Dermis microvascular lymphatic vessel endothelial cell (primary cell): ENCODE results near the gene LSM7. TPM values are rescaled to one million over a fixed set of nuclear protein-coding genes. Genes with fewer than 3 reads are reported as not detected.

Source experiments
- DNase-seq, 2 donors: peaks; one replicate each; pipeline versions ENCODE4 v3.0.0 to v3.0.0-alpha.2; 2010; ENCODE audit warnings: low read depth in 2 of 2
- total RNA-seq: library from RNA; depleted of rRNA; stranded (reverse); fragments of >200 nt; gene quantifications from 2 replicates; pipeline ENCODE4 v1.2.1, GENCODE V29; 2014

LSM7 gene
- total RNA-seq, 1 donor from 2014 or later, result 94.4 TPM

GRCh38 chr19:2338055-2338615 is 9.7 kb upstream of the LSM7 start:
- DNase-seq, result no peak

- DNase-seq, result peak; percentile 23 to 28
Observed at GRCh38 chr19:2337329-2337707, 8.9 kb upstream of the LSM7 start.

GRCh38 chr19:2336528-2337328 is 8.3 kb upstream of the LSM7 start:
- no peak for DNase-seq

- DNase-seq, result no peak
Observed at GRCh38 chr19:2335848-2336247, 7.5 kb upstream of the LSM7 start.

- no peak for DNase-seq
Observed at GRCh38 chr19:2334986-2335846, 6.8 kb upstream of the LSM7 start.

- no peak for DNase-seq
Observed at GRCh38 chr19:2334426-2334825, 6.0 kb upstream of the LSM7 start.

- no peak for DNase-seq
Observed at GRCh38 chr19:2333807-2334211, 5.4 kb upstream of the LSM7 start.

GRCh38 chr19:2333027-2333806 is 4.8 kb upstream of the LSM7 start:
- DNase-seq, result no peak

GRCh38 chr19:2332341-2333026 is 4.1 kb upstream of the LSM7 start:
- DNase-seq, result peak in 1 of 2 donors; percentile 22

- no peak for DNase-seq
Observed at GRCh38 chr19:2331601-2332246, 3.3 kb upstream of the LSM7 start.

GRCh38 chr19:2330632-2331284 is 2.4 kb upstream of the LSM7 start:
- no peak for DNase-seq

- no peak for DNase-seq
Observed at GRCh38 chr19:2330255-2330631, 1.9 kb upstream of the LSM7 start.

GRCh38 chr19:2329501-2329916 is 1.1 kb upstream of the LSM7 start:
- DNase-seq, result no peak

- no peak for DNase-seq
Observed at GRCh38 chr19:2329149-2329478, 728 bp upstream of the LSM7 start.

- DNase-seq, result peak; percentile 71 to 95
Observed at GRCh38 chr19:2327773-2328400, 499 bp downstream of the LSM7 start.

- no peak for DNase-seq
Observed at GRCh38 chr19:2326699-2327360, 1.6 kb downstream of the LSM7 start.

GRCh38 chr19:2325281-2326046 is 2.9 kb downstream of the LSM7 start:
- no peak for DNase-seq

- no peak for DNase-seq
Observed at GRCh38 chr19:2324220-2324948, 4.0 kb downstream of the LSM7 start.
